HepG2 (cell line): Measurements from ENCODE around the gene HBD. TPM values are rescaled to one million over a fixed set of nuclear protein-coding genes. Genes with fewer than 3 reads are reported as not detected.

Experiments used
- ATAC-seq: fragments of 200-7000 bp; cut with Tn5 transposase; 3 replicates; pipeline ENCODE4 v1.9.1; 2020; ENCODE audit warnings: mild to moderate bottlenecking, moderate library complexity
- BruUV-seq: library from RNA; stranded (reverse); fragments of 400-500 nt; replicated peaks from 2 replicates; lab custom pipeline; 2021; lab: Mats Ljungman, UMichigan
- CTCF ChIA-PET: fragments of 300-600 bp; formaldehyde crosslinking; extraction: SDS; loops from one replicate; lab custom pipeline; 2021; ENCODE audit warnings: low total read pairs, inconsistent platforms, low intra/inter-chr PET ratio; lab: Yijun Ruan, JAX
- POLR2A ChIA-PET: fragments of 350-600 bp; sonication (Branson Sonifier 250); formaldehyde crosslinking; loops from one replicate; lab custom pipeline; 2020; ENCODE audit warnings: antibody characterized with exemption, inconsistent platforms; lab: Yijun Ruan, JAX
- DNase-seq: peaks from one replicate; pipeline ENCODE4 v3.0.0-alpha.2; 2015; ENCODE audit warnings: low spot score
- FAIRE-seq: peaks from 3 replicates; lab custom pipeline; 2011; peaks lifted over from hg19 to GRCh38; lab: Jason Lieb, UNC
- H2AFZ ChIP-seq: one replicate; pipeline ENCODE4 v1.6.1; 2011; ENCODE audit warnings: low read length, inconsistent platforms
- H3K27ac ChIP-seq: fragments of 300-600 bp; 3 replicates; pipeline ENCODE4 v1.8.0; 2011; ENCODE audit warnings: mixed run types, mild to moderate bottlenecking, mixed read lengths, low read length, inconsistent platforms; ENCODE audit not compliant: insufficient read depth; ENCODE audit errors: extremely low read length
- H3K27me3 ChIP-seq, 2 experiments: fragments of 200-600 bp in 1 of 2; 2 replicates in 1 of 2; 3 replicates in 1 of 2; pipeline versions ENCODE4 v1.6.0 to v1.8.0; 2011; ENCODE audit warnings: low read length in 2 of 2, mild to moderate bottlenecking in 2 of 2, moderate library complexity in 2 of 2, inconsistent platforms in 1 of 2; ENCODE audit not compliant: insufficient read depth in 2 of 2, control insufficient read depth in 1 of 2
- H3K36me3 ChIP-seq, 2 experiments: fragments of 200-600 bp in 1 of 2; replicated peaks in 1 of 2; 2 replicates in 1 of 2; 3 replicates in 1 of 2; pipeline versions ENCODE4 v1.5.1 to v1.8.0; 2011; ENCODE audit warnings: low read length in 2 of 2, inconsistent platforms in 1 of 2; ENCODE audit not compliant: insufficient read depth in 2 of 2, control insufficient read depth in 1 of 2
- H3K4me1 ChIP-seq: 2 replicates; pipeline ENCODE4 v1.5.1; 2012; ENCODE audit warnings: low read length, inconsistent platforms; ENCODE audit not compliant: insufficient read depth
- H3K4me2 ChIP-seq: 2 replicates; pipeline ENCODE4 v1.6.0; 2011; ENCODE audit warnings: low read depth, low read length, inconsistent platforms
- H3K4me3 ChIP-seq, 3 experiments: fragments of 200-600 bp in 1 of 3; sonication (generic), shearing (Covaris generic) in 1 of 3; replicated peaks in 1 of 3; 2 replicates each; pipeline ENCODE4 v1.5.1; 2011 to 2016; ENCODE audit warnings: low read length in 3 of 3, inconsistent platforms in 2 of 3, low read depth in 2 of 3, mild to moderate bottlenecking in 2 of 3, control low read depth in 1 of 3, mixed read lengths in 1 of 3; ENCODE audit not compliant: insufficient read depth in 1 of 3
- H3K79me2 ChIP-seq: one replicate; pipeline ENCODE4 v1.6.1; 2011; ENCODE audit warnings: low read length, inconsistent platforms; ENCODE audit not compliant: insufficient read depth
- H3K9ac ChIP-seq: 2 replicates; pipeline ENCODE4 v1.6.0; 2011; ENCODE audit warnings: mild to moderate bottlenecking, low read depth, low read length, inconsistent platforms; ENCODE audit not compliant: insufficient read depth
- H3K9me3 ChIP-seq: 2 replicates; pipeline ENCODE4 v1.5.1; 2012; ENCODE audit warnings: mild to moderate bottlenecking, low read length
- H4K20me1 ChIP-seq: 2 replicates; pipeline ENCODE4 v1.6.0; 2011; ENCODE audit warnings: inconsistent platforms, mild to moderate bottlenecking, low read length, moderate library complexity; ENCODE audit not compliant: insufficient read depth
- AGO1 ChIP-seq: fragments of 200-400 bp; formaldehyde crosslinking; IDR thresholded peaks from 2 replicates; pipeline ENCODE4 v1.6.1; 2017; ENCODE audit warnings: mild to moderate bottlenecking, low read depth, low read length, moderate library complexity; ENCODE audit not compliant: poor library complexity, severe bottlenecking
- ELF1 ChIP-seq: sonication (generic); formaldehyde crosslinking; IDR thresholded peaks from 2 replicates; pipeline ENCODE4 v1.4.0; 2020; ENCODE audit warnings: missing genetic modification reagents
- FOXA3 ChIP-seq: IDR thresholded peaks from 2 replicates; pipeline ENCODE4 v1.6.1; 2016; ENCODE audit warnings: missing genetic modification reagents, missing compliant biosample characterization
- HOMEZ ChIP-seq: IDR thresholded peaks from 2 replicates; pipeline ENCODE4 v1.6.1; 2016; ENCODE audit warnings: low read depth
- ISX ChIP-seq: sonication (generic); formaldehyde crosslinking; conservative IDR thresholded peaks from 2 replicates; pipeline ENCODE4 v1.5.0; 2020; ENCODE audit warnings: missing genetic modification reagents
- KMT2B ChIP-seq: IDR thresholded peaks from 2 replicates; pipeline ENCODE4 v1.6.1; 2016; ENCODE audit warnings: missing genetic modification reagents, missing compliant biosample characterization
- NFATC3 ChIP-seq: sonication (generic); formaldehyde crosslinking; IDR thresholded peaks from 2 replicates; pipeline ENCODE4 v1.5.1; 2020; ENCODE audit warnings: mild to moderate bottlenecking, missing genetic modification reagents
- SMARCC2 ChIP-seq: fragments of 450-650 bp; IDR thresholded peaks from 2 replicates; pipeline ENCODE4 v1.6.1; 2017; ENCODE audit warnings: antibody characterized with exemption, mild to moderate bottlenecking
- YY1 ChIP-seq: IDR thresholded peaks from 2 replicates; pipeline ENCODE4 v1.6.1; 2011; ENCODE audit warnings: low read length, low read depth, moderate library complexity, mild to moderate bottlenecking; ENCODE audit not compliant: insufficient read depth, insufficient replicate concordance
- ZFY ChIP-seq: sonication (generic); formaldehyde crosslinking; IDR thresholded peaks from 2 replicates; pipeline ENCODE4 v1.4.0; 2020; ENCODE audit warnings: missing genetic modification reagents
- ZKSCAN8 ChIP-seq: IDR thresholded peaks from 2 replicates; pipeline ENCODE4 v1.6.1; 2016; ENCODE audit warnings: borderline replicate concordance, missing genetic modification reagents, missing compliant biosample characterization
- ZNF124 ChIP-seq: sonication (generic); formaldehyde crosslinking; IDR thresholded peaks from 2 replicates; pipeline ENCODE4 v1.4.0; 2020; ENCODE audit warnings: missing genetic modification reagents
- ZNF138 ChIP-seq: sonication (generic); formaldehyde crosslinking; IDR thresholded peaks from 2 replicates; pipeline ENCODE4 v1.5.0; 2020; ENCODE audit warnings: mild to moderate bottlenecking, low read depth, missing genetic modification reagents
- ZNF224 ChIP-seq: sonication (generic); formaldehyde crosslinking; IDR thresholded peaks from 2 replicates; pipeline ENCODE4 v1.5.0; 2020; ENCODE audit warnings: mild to moderate bottlenecking, missing genetic modification reagents
- ZNF558 ChIP-seq: sonication (generic); formaldehyde crosslinking; IDR thresholded peaks from 2 replicates; pipeline ENCODE4 v1.9.0; 2022; ENCODE audit warnings: mild to moderate bottlenecking, missing genetic modification reagents, borderline replicate concordance
- WGBS: methylation state at CpG from one replicate; pipeline ENCODE4 v1.1.6; 2017; ENCODE audit warnings: low lambda C conversion rate; 5-methylcytosine and 5-hydroxymethylcytosine counted together
- in situ Hi-C: cut with HindIII; loops from 2 replicates; pipeline ENCODE4 v1.10.0; 2017; ENCODE audit warnings: low pct_unique_long_range_greater_than_20kb; ENCODE audit not compliant: extremely low pct_ligation_motif_present
- intact Hi-C: fragments of 100-400 bp; cut with micrococcal nuclease; formaldehyde crosslinking; loops from one replicate; pipeline ENCODE4 v1.10.0; 2022; ENCODE audit not compliant: unreplicated experiment
- polyA plus RNA-seq, 8 experiments: library from polyadenylated mRNA; depleted of rRNA in 3 of 8; stranded (reverse) in 7 of 8; unstranded in 1 of 8; fragments of >200 nt; fragmentation: Illumina TruSeq in 4 of 8; extraction: Trizol in 4 of 8; gene quantifications; 2 replicates each; pipeline versions ENCODE4 v1.2.1 to v1.2.3, GENCODE V29; 2011 to 2016; ENCODE audit warnings: low read depth in 4 of 8, missing spikeins in 1 of 8, mixed read lengths in 1 of 8; ENCODE audit not compliant: insufficient read depth in 1 of 8
- total RNA-seq, 5 experiments: library from RNA; depleted of rRNA; stranded (reverse); fragments of >200 nt; fragmentation: Illumina TruSeq; extraction: Trizol; gene quantifications; 2 replicates each; pipeline ENCODE4 v1.2.3, GENCODE V29; 2016; ENCODE audit warnings: low read depth in 1 of 5
- TF ChIP-seq, protein P1 (sequence below): sonication (generic); formaldehyde crosslinking; IDR thresholded peaks from 2 replicates; pipeline ENCODE4 v1.5.0; 2020; ENCODE audit warnings: mild to moderate bottlenecking, missing genetic modification reagents
- TF ChIP-seq, protein P2 (sequence below): sonication (generic); formaldehyde crosslinking; IDR thresholded peaks from 2 replicates; pipeline ENCODE4 v1.8.1; 2023; ENCODE audit warnings: mild to moderate bottlenecking, missing genetic modification reagents

The HBD gene
- total and polyA plus RNA-seq, 2 of the 13 experiments (the other 11 are each of a cell fraction or from before 2014, with no cell fraction given) = not detected

DNA sequence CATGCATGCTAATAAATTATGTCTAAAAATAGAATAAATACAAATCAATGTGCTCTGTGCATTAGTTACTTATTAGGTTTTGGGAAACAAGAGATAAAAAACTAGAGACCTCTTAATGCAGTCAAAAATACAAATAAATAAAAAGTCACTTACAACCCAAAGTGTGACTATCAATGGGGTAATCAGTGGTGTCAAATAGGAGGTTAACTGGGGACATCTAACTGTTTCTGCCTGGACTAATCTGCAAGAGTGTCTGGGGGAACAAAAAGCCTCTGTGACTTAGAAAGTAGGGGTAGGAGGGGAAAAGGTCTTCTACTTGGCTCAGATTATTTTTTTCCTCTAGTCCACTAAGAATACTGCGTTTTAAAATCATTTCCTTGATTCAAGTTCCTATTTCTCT lies 6.6 kb downstream of the HBD start:
- intact Hi-C loops (no loop called here), in situ Hi-C loops (no loop called here)
- H3K4me1 ChIP-seq = no peaks in the 10 kb centered on the region
- H3K79me2 ChIP-seq = no peaks in the 10 kb centered on the region
- no peak overlapping the region for H2AFZ ChIP-seq
- no peaks in the 10 kb centered on the region for H3K36me3 ChIP-seq
- H3K9me3 ChIP-seq = no peaks in the 10 kb centered on the region
- TF ChIP-seq SMARCC2 (no peak), FOXA3 (CRISPR knock-in tag) (no peak), HOMEZ (CRISPR knock-in tag) (no peak), ZNF124 (CRISPR knock-in tag) (no peak), KMT2B (no peak), AGO1 (no peak), ZKSCAN8 (CRISPR knock-in tag) (no peak), ZNF138 (CRISPR knock-in tag) (no peak), ZNF558 (no peak), NFATC3 (no peak), ISX (CRISPR knock-in tag) (no peak), ELF1 (CRISPR knock-in tag) (no peak), YY1 (no peak), ZNF224 (CRISPR knock-in tag) (no peak), ZFY (CRISPR knock-in tag) (no peak)
- TF ChIP-seq, protein P1, sequence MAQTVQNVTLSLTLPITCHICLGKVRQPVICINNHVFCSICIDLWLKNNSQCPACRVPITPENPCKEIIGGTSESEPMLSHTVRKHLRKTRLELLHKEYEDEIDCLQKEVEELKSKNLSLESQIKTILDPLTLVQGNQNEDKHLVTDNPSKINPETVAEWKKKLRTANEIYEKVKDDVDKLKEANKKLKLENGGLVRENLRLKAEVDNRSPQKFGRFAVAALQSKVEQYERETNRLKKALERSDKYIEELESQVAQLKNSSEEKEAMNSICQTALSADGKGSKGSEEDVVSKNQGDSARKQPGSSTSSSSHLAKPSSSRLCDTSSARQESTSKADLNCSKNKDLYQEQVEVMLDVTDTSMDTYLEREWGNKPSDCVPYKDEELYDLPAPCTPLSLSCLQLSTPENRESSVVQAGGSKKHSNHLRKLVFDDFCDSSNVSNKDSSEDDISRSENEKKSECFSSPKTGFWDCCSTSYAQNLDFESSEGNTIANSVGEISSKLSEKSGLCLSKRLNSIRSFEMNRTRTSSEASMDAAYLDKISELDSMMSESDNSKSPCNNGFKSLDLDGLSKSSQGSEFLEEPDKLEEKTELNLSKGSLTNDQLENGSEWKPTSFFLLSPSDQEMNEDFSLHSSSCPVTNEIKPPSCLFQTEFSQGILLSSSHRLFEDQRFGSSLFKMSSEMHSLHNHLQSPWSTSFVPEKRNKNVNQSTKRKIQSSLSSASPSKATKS (CRISPR knock-in tag) = no peak
- TF ChIP-seq, protein P2, sequence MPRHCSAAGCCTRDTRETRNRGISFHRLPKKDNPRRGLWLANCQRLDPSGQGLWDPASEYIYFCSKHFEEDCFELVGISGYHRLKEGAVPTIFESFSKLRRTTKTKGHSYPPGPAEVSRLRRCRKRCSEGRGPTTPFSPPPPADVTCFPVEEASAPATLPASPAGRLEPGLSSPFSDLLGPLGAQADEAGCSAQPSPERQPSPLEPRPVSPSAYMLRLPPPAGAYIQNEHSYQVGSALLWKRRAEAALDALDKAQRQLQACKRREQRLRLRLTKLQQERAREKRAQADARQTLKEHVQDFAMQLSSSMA (CRISPR knock-in tag) = no peak
- no peak overlapping the region for H3K9ac ChIP-seq
- ATAC-seq (no peak), FAIRE-seq (no peak), DNase-seq (no peak)
- H4K20me1 ChIP-seq = no peaks in the 10 kb centered on the region
- WGBS = 3% methylated on average over 1 of the region's 1 CpG
- H3K4me3 ChIP-seq = no peak overlapping the region
- H3K4me2 ChIP-seq = no peak overlapping the region
- no peak overlapping the region for H3K27ac ChIP-seq
- ChIA-PET POLR2A (no interaction called here), CTCF (no interaction called here)
- BruUV-seq = no TSS peak
- H3K27me3 ChIP-seq = peaks cover 0 to 3% of the 10 kb centered on the region in 2 experiments; a peak in 1 of 5 replicates
